ENCODE results near the gene ZNF318. TPM values are rescaled to one million over a fixed set of nuclear protein-coding genes. Genes with fewer than 3 reads are reported as not detected.

The ZNF318 gene
- total RNA-seq, 1 donor from 2014 or later = 11.3 TPM

GRCh38 chr6:43292341-43292740 lies 77.1 kb downstream of the ZNF318 start:
- ATAC-seq (no peak), DNase-seq (ENCODE audit: missing footprints) (peak; percentile 17)
- intact Hi-C loops (cut with DNase I) = no loop called here

- ATAC-seq (no peak), DNase-seq (ENCODE audit: missing footprints) (no peak)
- intact Hi-C loops (cut with DNase I) = no loop called here
Observed at GRCh38 chr6:43291708-43292107, 77.7 kb downstream of the ZNF318 start.

GRCh38 chr6:43290905-43291355 lies 78.5 kb downstream of the ZNF318 start:
- intact Hi-C loops (cut with DNase I) = no loop called here
- ATAC-seq (no peak), DNase-seq (ENCODE audit: missing footprints) (peak; percentile 3)

GRCh38 chr6:43290339-43290904 lies 79.0 kb downstream of the ZNF318 start:
- DNase-seq (ENCODE audit: missing footprints) = peak; percentile 23
- intact Hi-C loops (cut with DNase I) = no loop called here
- ATAC-seq = no peak

GRCh38 chr6:43287717-43288679 lies 81.4 kb downstream of the ZNF318 start:
- ATAC-seq = no peak
- intact Hi-C loops (cut with DNase I) = no loop called here
- DNase-seq (ENCODE audit: missing footprints) = peak; percentile 4

- no peak for ATAC-seq
Observed at GRCh38 chr6:43286980-43287716, 82.3 kb downstream of the ZNF318 start.

GRCh38 chr6:43286456-43286979 lies 82.9 kb downstream of the ZNF318 start:
- DNase-seq (ENCODE audit: missing footprints) = peak; percentile 53
- intact Hi-C loops (cut with DNase I) = no loop called here
- no peak for ATAC-seq

More at GRCh38 chr6:43286980-43287716, 82.3 kb downstream of the ZNF318 start:
- intact Hi-C loops (cut with DNase I) = no loop called here
- DNase-seq (ENCODE audit: missing footprints) = peak; percentile 56

Other genes starting within 250 kb of the ZNF318 start
- gene SRF, start 198.4 kb downstream of the ZNF318 start, total RNA-seq = 77.6 TPM
- 14.0 TPM for gene CUL9, start 187.5 kb downstream of the ZNF318 start, total RNA-seq
- gene DNPH1, start 140.2 kb downstream of the ZNF318 start, total RNA-seq = 29.9 TPM
- gene TTBK1, start 126.2 kb downstream of the ZNF318 start, total RNA-seq = 0.19 TPM
- gene SLC22A7, start 71.4 kb downstream of the ZNF318 start, total RNA-seq = not detected
- 7.1 TPM for gene CRIP3, start 60.8 kb downstream of the ZNF318 start, total RNA-seq
- gene ABCC10, start 57.9 kb upstream of the ZNF318 start, total RNA-seq = 14.8 TPM
- 1.9 TPM for gene DLK2, start 85.9 kb upstream of the ZNF318 start, total RNA-seq
- 17.4 TPM for gene TJAP1, start 107.9 kb upstream of the ZNF318 start, total RNA-seq
- 1.6 TPM for gene LRRC73, start 140.7 kb upstream of the ZNF318 start, total RNA-seq
- gene YIPF3, start 147.3 kb upstream of the ZNF318 start, total RNA-seq = 72.2 TPM
- gene POLR1C, start 147.4 kb upstream of the ZNF318 start, total RNA-seq = 17.3 TPM
- 11.7 TPM for gene XPO5, start 206.4 kb upstream of the ZNF318 start, total RNA-seq
- 5.9 TPM for gene POLH, start 206.5 kb upstream of the ZNF318 start, total RNA-seq